HG03565 (cell line): Measurements from ENCODE around the gene ITCH.
"Not testable (repeated sequence)": the region's sequence is repeated elsewhere in the genome, so short reads cannot be mapped to it uniquely, and the experiment has no call there.

Source experiments
- ATAC-seq: cut with Tn5 transposase; IDR thresholded peaks from one replicate; pipeline ENCODE4 v1.9.1; 2021; ENCODE audit warnings: mild to moderate bottlenecking, moderate library complexity; ENCODE audit not compliant: unreplicated experiment

The ITCH gene

GRCh38 chr20:34343458-34344211, 19.4 kb upstream of the ITCH start:
- no peak for ATAC-seq

DNA sequence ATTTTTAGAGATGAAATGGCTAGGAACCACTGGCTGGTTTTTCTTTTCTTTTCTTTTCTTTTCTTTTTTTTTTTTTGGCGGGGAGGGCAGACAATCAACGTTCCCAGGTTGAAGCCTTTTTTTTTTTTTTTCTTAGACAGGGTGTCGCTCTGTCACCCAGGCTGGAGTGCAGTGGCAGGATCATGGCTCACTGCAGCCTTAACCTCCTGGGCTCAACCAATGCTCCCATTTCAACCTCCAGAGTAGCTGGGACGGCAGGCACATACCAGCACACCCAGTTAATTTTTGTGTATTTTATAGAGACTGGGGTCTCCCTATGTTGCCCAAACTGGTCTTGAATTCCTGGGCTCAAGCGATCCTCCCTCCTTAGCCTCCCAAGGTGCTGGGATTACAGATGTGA, 18.8 kb upstream of the ITCH start:
- no peak for ATAC-seq

DNA sequence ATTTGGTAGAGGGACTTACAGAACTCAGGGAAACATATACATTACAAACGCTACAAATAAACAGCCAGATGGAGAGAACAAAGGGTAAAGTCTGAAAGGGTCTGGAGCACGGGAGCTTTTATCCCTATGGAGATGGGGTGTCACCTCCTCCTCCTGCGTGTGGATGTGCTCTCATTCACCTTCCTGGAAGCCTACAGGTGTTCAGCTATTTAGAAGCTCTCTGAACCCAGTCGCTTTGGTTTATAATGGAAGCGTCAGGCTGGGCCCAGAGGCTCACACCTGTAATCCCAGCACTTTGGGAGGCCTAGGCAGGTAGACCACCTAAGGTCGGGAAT, 17.7 kb upstream of the ITCH start:
- no peak for ATAC-seq

DNA sequence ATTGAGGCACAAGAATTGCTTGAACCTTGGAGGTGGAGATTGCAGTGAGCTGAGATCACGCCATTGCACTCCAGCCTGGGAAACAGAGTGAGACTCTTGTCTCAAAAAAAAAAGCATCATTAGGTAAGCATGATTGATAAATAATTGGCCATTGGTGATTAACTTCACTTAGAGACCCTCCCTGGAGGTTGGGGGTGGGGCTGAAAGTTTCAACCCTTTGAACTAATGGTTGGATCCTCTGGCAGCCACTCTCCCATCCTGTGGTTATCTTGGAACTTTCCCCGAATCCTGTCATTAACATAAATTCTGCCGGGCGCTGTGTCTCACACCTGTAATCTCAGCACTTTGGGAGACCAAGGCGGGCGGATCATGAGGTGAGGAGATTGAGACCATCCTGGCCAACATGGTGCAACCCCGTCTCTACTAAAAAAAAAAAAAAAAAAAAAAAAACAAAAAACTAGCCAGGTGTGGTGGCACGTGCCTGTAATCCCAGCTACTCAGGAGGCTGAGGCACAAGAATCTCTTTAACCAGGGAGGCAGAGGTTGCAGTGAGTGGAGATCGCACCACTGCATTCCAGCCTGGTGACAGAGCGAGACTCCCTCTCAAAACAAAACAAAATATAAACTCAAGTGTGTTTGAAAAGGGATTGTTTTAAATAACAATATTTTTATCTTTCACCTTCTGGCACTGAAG, 17.1 kb upstream of the ITCH start:
- ATAC-seq, result not testable (repeated sequence)

- not testable (repeated sequence) for ATAC-seq
Measured at GRCh38 chr20:34346533-34346865, 16.6 kb upstream of the ITCH start.

- ATAC-seq, result no peak
Measured at GRCh38 chr20:34347571-34347970, 15.5 kb upstream of the ITCH start.

- no peak for ATAC-seq
Measured at GRCh38 chr20:34350095-34350494, 13.0 kb upstream of the ITCH start.

DNA sequence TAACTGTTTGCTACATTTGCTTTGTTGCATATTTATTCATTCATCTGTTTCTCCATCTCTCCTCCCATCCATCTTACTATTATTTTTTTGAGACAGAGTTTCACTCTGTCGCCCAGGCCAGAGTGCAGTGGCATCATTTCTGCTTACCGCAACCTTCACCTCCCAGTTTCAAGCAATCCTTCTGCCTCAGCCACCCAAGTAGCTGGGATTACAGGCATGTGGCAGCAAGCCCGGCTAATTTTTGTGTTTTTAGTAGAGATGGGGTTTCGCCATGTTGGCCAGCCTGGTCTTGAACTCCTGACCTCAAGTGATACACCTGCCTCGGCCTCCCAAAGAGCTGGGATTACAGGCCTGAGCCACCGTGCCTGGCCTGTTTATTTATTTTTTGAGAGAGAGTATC, 9.6 kb upstream of the ITCH start:
- not testable (repeated sequence) for ATAC-seq

GRCh38 chr20:34355427-34355826, 7.6 kb upstream of the ITCH start:
- no peak for ATAC-seq

- not testable (repeated sequence) for ATAC-seq
Measured at GRCh38 chr20:34359729-34360128, 3.3 kb upstream of the ITCH start.

GRCh38 chr20:34362502-34363061, 491 bp upstream of the ITCH start:
- ATAC-seq, result no peak

DNA sequence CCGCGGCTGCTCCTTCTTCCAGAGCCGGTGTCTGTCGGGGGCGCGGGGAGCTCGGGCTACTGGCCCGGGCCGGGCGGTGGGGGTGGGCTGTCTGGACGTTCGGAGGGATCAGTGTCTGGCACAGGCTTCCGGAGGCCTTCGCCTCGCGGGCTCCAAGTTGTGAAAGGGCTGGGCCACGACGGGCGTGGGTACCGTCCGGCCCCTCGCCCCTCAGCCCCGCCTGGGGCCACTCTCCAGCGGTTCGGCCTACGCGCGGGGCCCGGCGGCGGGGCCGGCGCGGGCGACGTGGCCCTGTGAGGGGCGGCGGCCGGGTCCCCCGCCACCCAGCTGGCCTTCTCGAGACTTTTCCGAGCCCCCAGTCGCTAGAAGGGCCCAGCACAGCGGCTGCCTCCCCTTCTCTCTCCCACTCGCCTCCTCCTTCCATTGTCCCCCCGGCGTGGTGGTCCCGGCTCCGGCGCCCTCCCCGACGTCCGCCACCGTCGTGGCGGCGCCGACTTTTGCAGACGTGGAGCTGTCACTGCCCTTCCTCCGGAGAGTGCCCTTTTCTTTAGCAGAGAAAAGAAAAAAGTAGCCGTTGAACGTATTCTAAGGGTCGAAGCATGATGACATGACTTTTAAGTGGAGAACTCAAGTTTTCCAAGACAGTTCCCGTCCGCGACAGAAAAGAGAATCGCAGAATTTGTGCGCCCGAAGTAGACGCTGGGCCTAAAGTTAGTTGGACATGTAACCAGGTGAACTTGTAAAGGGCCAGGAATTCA, 571 bp downstream of the ITCH start:
- ATAC-seq, result peak; percentile 25

DNA sequence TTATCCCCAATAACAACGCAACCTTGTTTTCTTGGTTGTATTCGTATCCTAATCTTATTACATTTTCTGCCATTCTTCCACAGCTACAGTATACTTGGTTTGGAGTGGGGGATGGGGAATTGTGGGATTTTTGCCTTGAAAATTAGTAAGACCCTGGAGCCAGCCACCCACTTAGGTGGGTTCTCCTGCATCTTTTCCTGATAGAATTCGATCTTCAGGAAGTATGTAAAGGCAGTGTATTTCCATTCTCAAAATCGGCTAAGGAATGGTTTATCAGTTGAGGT, 1.1 kb downstream of the ITCH start:
- no peak for ATAC-seq

DNA sequence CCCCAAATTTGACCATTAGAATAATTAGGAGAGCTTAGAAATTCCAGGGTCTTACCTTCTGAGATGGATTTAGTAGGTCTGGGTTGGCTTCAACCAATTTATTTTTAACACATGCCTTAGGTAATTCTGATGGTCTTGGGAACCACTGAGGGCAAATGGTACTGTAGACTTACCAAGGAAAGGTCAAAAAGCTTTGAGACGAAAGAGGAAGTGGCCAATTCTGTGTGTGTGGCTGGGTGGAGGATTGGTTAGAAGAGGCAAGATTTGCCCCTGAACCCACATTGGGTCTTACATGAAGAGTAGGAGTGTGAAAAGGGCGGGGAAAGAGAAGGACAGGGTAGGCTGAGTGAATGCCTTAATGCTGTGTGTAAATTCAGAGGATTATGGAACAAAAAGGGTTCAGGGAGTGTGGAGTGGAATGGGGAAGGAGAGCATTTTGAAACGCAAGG, 2.7 kb downstream of the ITCH start:
- ATAC-seq, result peak; percentile 35

- no peak for ATAC-seq
Measured at GRCh38 chr20:34367155-34367554, 4.1 kb downstream of the ITCH start.

GRCh38 chr20:34367911-34368310, 4.8 kb downstream of the ITCH start:
- not testable (repeated sequence) for ATAC-seq

DNA sequence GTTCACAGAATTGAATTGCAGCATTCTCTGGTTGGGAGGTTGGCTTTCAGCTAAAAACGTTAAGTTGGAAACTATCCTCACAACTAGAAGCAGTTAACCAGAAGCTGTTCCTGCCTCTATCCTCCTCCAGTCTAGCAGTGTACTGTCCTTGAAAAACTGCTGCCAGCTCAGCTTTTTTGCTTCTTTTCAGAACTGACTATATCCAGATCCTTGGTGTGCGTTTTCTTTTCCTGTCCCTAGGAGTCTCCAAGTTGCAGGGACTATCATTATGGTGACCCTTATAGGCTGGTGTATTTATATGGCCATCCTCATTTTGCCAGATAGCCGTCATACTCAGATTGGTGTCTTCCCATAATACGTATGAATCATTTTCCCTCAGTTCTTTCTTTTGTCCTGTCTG, 5.5 kb downstream of the ITCH start:
- no peak for ATAC-seq

DNA sequence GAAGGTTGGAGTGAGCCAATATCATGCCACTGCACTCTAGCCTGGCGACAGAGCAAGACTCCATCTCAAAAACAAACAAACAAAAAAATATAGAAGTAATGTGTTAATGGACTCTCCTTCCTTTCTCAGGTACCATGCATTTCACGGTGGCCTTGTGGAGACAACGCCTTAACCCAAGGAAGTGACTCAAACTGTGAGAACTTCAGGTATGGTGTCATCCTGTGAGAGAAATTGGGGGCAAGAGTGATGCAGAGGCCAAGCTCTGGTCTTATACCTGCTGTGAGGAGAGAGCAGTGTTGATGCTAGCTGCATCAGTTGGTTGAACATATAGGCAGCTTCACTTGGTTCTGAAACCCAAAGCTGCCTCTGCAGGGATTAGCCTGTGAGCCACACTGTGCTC, 6.2 kb downstream of the ITCH start:
- no peak for ATAC-seq

GRCh38 chr20:34370062-34370461, 7.0 kb downstream of the ITCH start:
- ATAC-seq, result no peak

GRCh38 chr20:34373445-34373844, 10.4 kb downstream of the ITCH start:
- no peak for ATAC-seq

DNA sequence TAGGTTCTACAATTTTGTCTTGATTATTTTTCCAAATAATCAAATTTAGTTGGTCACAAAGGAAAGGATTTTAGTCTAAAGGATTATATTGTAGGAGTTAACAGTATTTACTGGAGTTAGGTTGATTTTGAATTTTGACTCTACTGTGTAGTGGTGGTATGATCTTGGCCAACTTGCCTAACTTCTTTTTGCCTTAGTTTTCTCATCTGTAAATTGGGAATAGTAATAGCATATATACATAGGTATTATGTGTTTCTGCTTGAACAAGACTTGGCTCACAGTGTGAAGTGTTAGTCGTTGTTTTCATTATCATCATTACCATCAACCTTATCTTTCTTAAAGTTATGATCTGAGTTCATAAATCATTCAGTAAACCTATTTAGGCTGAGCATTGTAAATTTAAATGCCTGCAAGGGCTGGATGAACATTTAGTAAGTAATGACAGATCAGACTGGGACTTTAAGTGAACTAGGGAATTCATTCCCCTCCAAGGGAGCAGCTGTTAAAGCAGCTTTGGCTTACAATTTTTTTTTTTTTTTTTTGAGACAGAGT, 11.2 kb downstream of the ITCH start:
- ATAC-seq, result no peak
